ENCODE data around the gene KIF1B.

KIF1B gene

DNA sequence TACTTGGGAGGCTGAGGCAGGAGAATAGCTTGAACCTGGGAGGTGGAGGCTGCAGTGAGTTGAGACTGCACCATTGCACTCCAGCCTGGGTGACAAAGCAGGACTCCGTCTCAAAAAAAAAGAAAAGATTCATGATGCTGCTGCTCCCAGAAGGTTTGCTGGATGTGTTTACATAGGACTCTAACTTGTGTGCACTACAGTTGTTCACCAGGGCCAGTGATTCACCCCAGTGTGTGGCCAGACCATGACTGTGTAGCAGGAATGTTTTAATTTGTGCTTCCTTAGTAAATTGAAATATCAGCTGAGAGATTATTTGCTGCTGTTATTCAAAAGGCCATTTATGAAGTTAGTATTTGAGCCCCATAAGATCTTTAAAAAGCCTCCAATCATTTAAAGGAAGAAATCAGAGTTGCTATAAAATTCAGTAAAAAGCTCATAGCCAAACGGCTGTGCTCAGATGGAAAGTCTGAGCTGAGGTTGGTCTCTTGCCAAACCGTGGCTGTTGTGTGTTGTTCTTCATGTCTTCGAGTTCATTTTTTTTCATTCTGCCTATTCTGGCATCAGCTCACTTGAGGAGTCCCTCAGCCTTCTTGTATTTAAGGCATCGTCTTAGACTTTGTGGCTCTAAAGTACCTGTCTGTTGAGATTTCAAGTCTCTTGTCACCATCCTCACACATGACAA is 170.4 kb downstream of the KIF1B start:
- CTCF ChIA-PET: interaction anchor here (1.1 to 3.4 kb wide), 12 partner anchors 8 to 507 kb away, joined by 3 to 19 read pairs (median 5); partner anchors contain the start of genes CENPS and PGD
- H3K4me1 ChIP-seq (ENCODE audit: control extremely low read depth in 1 of 4, control insufficient read depth in 4 of 4, insufficient read depth in 4 of 4, low read length in 3 of 4): peaks cover 0 to 9% (median 0%) of the 10 kb centered on the region in 4 experiments
- WGBS (ENCODE audit: insufficient coverage): 96% methylated on average over 3 of the region's 5 CpGs
- H3K27ac ChIP-seq (ENCODE audit: insufficient read depth in 1 of 2, low read depth in 1 of 2, low read length in 2 of 2, poor library complexity in 1 of 2, severe bottlenecking in 2 of 2): no peak overlapping the region
- H3K27me3 ChIP-seq (replicated peaks in 2 of 5; ENCODE audit: control insufficient read depth in 4 of 5, insufficient read depth in 5 of 5, low read length in 4 of 5): no peaks in the 10 kb centered on the region
- no peaks in the 10 kb centered on the region for H3K9me3 ChIP-seq (ENCODE audit: control extremely low read depth in 1 of 5, control insufficient read depth in 4 of 5, insufficient read depth in 2 of 5, low read depth in 1 of 5, low read length in 4 of 5)
- POLR2A ChIA-PET: interaction anchor here (0.6 kb wide), 1 partner anchor 56 kb away, joined by 5 read pairs; no protein-coding TSS in a partner anchor
- no peak for DNase-seq
- H3K4me3 ChIP-seq (ENCODE audit: control insufficient read depth in 1 of 7, extremely low read depth in 1 of 7, insufficient read depth in 4 of 7, low read depth in 2 of 7, low read length in 6 of 7): no peak overlapping the region
- peaks cover 2 to 22% (median 15%) of the 10 kb centered on the region in 4 experiments for H3K36me3 ChIP-seq (ENCODE audit: control insufficient read depth in 4 of 4, insufficient read depth in 4 of 4, low read length in 3 of 4)

DNA sequence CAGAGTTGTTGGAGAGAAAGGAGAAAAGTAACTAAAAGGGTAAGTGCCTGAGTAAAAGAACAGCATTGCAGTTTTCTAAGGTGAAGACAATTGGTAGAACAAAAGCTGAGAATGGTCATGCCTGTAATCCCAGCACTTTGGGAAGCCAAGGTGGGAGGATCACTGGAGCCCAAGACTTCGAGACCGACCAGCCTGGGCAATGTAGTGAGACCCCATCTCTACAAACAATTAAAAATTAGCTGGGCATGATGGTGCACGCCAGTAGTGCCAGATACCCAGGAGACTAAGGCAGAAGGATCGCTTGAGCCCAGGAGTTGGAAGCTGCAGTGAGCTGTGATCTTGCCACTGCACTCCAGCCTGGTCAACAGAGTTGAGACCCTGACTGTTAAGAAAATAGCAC is 173.3 kb downstream of the KIF1B start:
- WGBS (ENCODE audit: insufficient coverage): 100% methylated on average over 4 of the region's 4 CpGs
- Histone ChIP-seq H3K4me1 (ENCODE audit: control extremely low read depth in 1 of 4, control insufficient read depth in 4 of 4, insufficient read depth in 4 of 4, low read length in 3 of 4) (peaks cover 5 to 24% (median 12%) of the 10 kb centered on the region in 4 experiments), H3K27me3 (replicated peaks in 2 of 5; ENCODE audit: control insufficient read depth in 4 of 5, insufficient read depth in 5 of 5, low read length in 4 of 5) (no peaks in the 10 kb centered on the region), H3K9me3 (ENCODE audit: control extremely low read depth in 1 of 5, control insufficient read depth in 4 of 5, insufficient read depth in 2 of 5, low read depth in 1 of 5, low read length in 4 of 5) (no peaks in the 10 kb centered on the region), H3K36me3 (ENCODE audit: control insufficient read depth in 4 of 4, insufficient read depth in 4 of 4, low read length in 3 of 4) (peaks cover 2 to 5% (median 4%) of the 10 kb centered on the region in 4 experiments), H3K27ac (ENCODE audit: insufficient read depth in 1 of 2, low read depth in 1 of 2, low read length in 2 of 2, poor library complexity in 1 of 2, severe bottlenecking in 2 of 2) (no peak overlapping the region), H3K4me3 (ENCODE audit: control insufficient read depth in 1 of 7, extremely low read depth in 1 of 7, insufficient read depth in 4 of 7, low read depth in 2 of 7, low read length in 6 of 7) (no peak overlapping the region)
- ChIA-PET CTCF (interaction anchor here (1.0 to 5.4 kb wide), 2 partner anchors 16 to 32 kb away, joined by 4 to 56 read pairs; partner anchors contain the start of gene PGD), POLR2A (no interaction called here)
- DNase-seq: no peak

DNA sequence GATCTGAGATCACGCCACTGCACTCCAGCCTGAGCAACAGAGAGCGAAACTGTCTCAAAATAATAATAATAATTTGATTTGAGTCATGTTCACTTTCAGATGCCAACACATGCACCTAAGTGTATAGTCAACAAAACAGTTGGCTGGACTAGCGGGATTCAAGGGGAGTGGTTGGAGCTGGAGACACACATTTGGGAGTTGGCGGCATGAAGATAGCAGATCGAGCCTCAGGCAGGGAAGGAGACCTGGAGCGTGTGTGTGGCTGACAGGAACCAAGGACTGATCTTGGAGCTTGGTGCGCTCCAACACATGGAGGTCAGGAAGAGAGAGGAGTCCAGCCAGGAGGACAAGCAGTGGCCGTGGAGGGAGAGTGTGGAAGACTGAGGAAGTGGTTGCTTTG is 173.8 kb downstream of the KIF1B start:
- no peaks in the 10 kb centered on the region for H3K27me3 ChIP-seq (replicated peaks in 2 of 5; ENCODE audit: control insufficient read depth in 4 of 5, insufficient read depth in 5 of 5, low read length in 4 of 5)
- POLR2A ChIA-PET: no interaction called here
- 96% methylated on average over 7 of the region's 8 CpGs for WGBS (ENCODE audit: insufficient coverage)
- CTCF ChIA-PET: interaction anchor here (1.0 to 5.4 kb wide), 2 partner anchors 16 to 31 kb away, joined by 4 to 56 read pairs; partner anchors contain the start of gene PGD
- peaks cover 5 to 30% (median 16%) of the 10 kb centered on the region in 4 experiments for H3K4me1 ChIP-seq (ENCODE audit: control extremely low read depth in 1 of 4, control insufficient read depth in 4 of 4, insufficient read depth in 4 of 4, low read length in 3 of 4)
- no peak overlapping the region for H3K4me3 ChIP-seq (ENCODE audit: control insufficient read depth in 1 of 7, extremely low read depth in 1 of 7, insufficient read depth in 4 of 7, low read depth in 2 of 7, low read length in 6 of 7)
- H3K27ac ChIP-seq (ENCODE audit: insufficient read depth in 1 of 2, low read depth in 1 of 2, low read length in 2 of 2, poor library complexity in 1 of 2, severe bottlenecking in 2 of 2): no peak overlapping the region
- DNase-seq: no peak
- peaks cover under 1 to 2% (median 1%) of the 10 kb centered on the region in 4 experiments for H3K36me3 ChIP-seq (ENCODE audit: control insufficient read depth in 4 of 4, insufficient read depth in 4 of 4, low read length in 3 of 4)
- H3K9me3 ChIP-seq (ENCODE audit: control extremely low read depth in 1 of 5, control insufficient read depth in 4 of 5, insufficient read depth in 2 of 5, low read depth in 1 of 5, low read length in 4 of 5): no peaks in the 10 kb centered on the region

DNA sequence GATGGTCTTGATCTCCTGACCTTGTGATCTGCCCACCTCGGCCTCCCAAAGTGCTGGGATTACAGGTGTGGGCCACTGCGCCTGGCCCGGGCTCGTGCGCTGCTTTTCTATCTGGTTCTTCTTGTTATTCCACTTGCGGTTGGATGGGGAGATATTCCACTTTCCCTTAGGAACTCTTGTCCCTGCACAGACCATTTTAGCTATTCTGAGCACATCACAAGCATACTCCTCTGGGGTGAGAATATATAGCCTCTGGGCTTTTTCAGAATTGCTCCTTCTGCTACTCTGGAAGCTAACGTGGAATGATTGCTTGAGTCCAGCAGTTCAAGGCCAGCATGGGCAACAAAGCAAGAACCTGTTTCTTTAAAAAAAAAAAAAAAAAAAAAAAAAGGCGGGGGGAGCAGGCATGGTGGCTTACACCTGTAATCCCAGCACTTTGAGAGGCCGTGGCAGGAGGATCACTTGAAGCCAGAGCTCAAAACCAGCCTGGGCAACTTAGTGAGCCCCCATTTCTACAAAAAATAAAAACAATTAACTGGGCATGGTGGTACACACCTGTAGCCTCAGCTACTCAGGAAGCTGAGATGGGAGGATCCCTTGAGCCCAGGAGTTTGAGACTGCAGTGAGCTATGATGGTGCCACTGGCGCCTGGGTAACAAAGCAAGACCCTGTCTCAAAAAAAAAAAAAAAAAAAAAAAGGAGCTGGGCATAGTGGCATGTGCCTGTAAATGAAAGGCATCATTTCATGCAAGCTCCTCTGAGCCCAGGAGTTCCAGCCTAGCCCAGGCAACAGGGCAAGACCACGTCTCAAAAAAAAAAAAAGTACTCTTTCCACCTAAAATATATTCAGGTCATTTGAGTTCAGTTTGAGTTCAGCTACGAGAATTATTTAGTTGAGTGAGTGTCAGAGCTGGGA is 176.6 kb downstream of the KIF1B start:
- H3K4me3 ChIP-seq (ENCODE audit: control insufficient read depth in 1 of 7, extremely low read depth in 1 of 7, insufficient read depth in 4 of 7, low read depth in 2 of 7, low read length in 6 of 7): peak overlapping the region in 1 of 7 experiments; percentile 42

DNA sequence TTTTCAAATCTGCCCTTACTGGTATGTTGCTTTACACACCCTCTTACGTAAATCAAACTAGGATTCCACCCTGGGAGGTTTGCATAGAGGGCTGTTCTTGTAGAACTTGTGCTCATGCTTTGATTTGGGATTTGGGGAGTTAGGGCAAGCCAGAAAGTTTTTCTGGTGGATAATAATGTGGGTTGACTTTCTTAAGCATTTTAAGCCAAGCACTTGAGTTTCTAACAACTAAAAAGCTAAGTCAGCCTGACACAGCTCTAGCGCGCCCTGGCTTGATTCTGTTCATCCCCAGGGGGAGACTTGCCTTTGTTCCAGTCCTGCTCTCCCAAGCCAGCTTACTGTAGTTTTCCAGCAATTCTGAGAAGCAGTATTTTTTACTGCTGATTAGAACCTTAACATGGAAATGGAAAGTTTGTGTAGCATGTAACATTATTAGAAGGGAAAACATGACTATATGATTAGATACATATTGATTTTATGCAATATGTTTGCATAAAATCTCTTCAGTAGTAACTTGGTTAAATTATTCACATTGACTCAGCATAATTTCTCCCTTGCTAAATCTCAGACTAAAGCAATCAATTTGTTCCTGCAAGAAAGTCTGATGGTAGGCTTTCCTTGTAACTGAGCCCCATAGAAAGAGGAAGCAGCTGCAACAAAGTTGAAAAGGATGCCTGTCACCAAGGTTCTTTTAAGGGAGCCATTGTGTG is 177.5 kb downstream of the KIF1B start:
- H3K36me3 ChIP-seq (ENCODE audit: control insufficient read depth in 4 of 4, insufficient read depth in 4 of 4, low read length in 3 of 4): no peaks in the 10 kb centered on the region
- no peaks in the 10 kb centered on the region for H3K27me3 ChIP-seq (replicated peaks in 2 of 5; ENCODE audit: control insufficient read depth in 4 of 5, insufficient read depth in 5 of 5, low read length in 4 of 5)
- H3K4me1 ChIP-seq (ENCODE audit: control extremely low read depth in 1 of 4, control insufficient read depth in 4 of 4, insufficient read depth in 4 of 4, low read length in 3 of 4): peaks cover 5 to 37% (median 16%) of the 10 kb centered on the region in 4 experiments
- H3K27ac ChIP-seq (ENCODE audit: insufficient read depth in 1 of 2, low read depth in 1 of 2, low read length in 2 of 2, poor library complexity in 1 of 2, severe bottlenecking in 2 of 2): peak overlapping the region in 1 of 2 experiments; percentile 35
- POLR2A ChIA-PET: interaction anchor here (0.6 to 2.3 kb wide), 4 partner anchors 10 to 841 kb away, joined by 3 to 22 read pairs (median 6); partner anchors contain the start of gene PGD
- H3K9me3 ChIP-seq (ENCODE audit: control extremely low read depth in 1 of 5, control insufficient read depth in 4 of 5, insufficient read depth in 2 of 5, low read depth in 1 of 5, low read length in 4 of 5): no peaks in the 10 kb centered on the region
- CTCF ChIA-PET: interaction anchor here (0.7 to 5.4 kb wide), 8 partner anchors 10 to 150 kb away, joined by 3 to 56 read pairs (median 6); partner anchors contain the start of genes CENPS and PGD
- peak overlapping the region in 3 of 7 experiments; percentile 24 to 48 (median 42) for H3K4me3 ChIP-seq (ENCODE audit: control insufficient read depth in 1 of 7, extremely low read depth in 1 of 7, insufficient read depth in 4 of 7, low read depth in 2 of 7, low read length in 6 of 7)
- WGBS (ENCODE audit: insufficient coverage): 32% methylated on average over 2 of the region's 3 CpGs
- DNase-seq: peak; percentile 68 to 93 (median 92)

More for the DNA sequence above, 176.6 kb downstream of the KIF1B start:
- Histone ChIP-seq H3K27ac (ENCODE audit: insufficient read depth in 1 of 2, low read depth in 1 of 2, low read length in 2 of 2, poor library complexity in 1 of 2, severe bottlenecking in 2 of 2) (peak overlapping the region in 1 of 2 experiments; percentile 35), H3K4me1 (ENCODE audit: control extremely low read depth in 1 of 4, control insufficient read depth in 4 of 4, insufficient read depth in 4 of 4, low read length in 3 of 4) (peaks cover 5 to 37% (median 16%) of the 10 kb centered on the region in 4 experiments), H3K27me3 (replicated peaks in 2 of 5; ENCODE audit: control insufficient read depth in 4 of 5, insufficient read depth in 5 of 5, low read length in 4 of 5) (no peaks in the 10 kb centered on the region), H3K36me3 (ENCODE audit: control insufficient read depth in 4 of 4, insufficient read depth in 4 of 4, low read length in 3 of 4) (no peaks in the 10 kb centered on the region), H3K9me3 (ENCODE audit: control extremely low read depth in 1 of 5, control insufficient read depth in 4 of 5, insufficient read depth in 2 of 5, low read depth in 1 of 5, low read length in 4 of 5) (no peaks in the 10 kb centered on the region)
- ChIA-PET POLR2A (interaction anchor here (0.6 to 2.3 kb wide), 3 partner anchors 10 to 842 kb away, joined by 5 to 22 read pairs (median 7); partner anchors contain the start of gene PGD), CTCF (interaction anchor here (0.7 to 5.4 kb wide), 9 partner anchors 9 to 108 kb away, joined by 3 to 56 read pairs (median 5); partner anchors contain the start of genes CENPS and PGD)
- WGBS (ENCODE audit: insufficient coverage): 100% methylated on average over 8 of the region's 12 CpGs
- DNase-seq: no peak

DNA sequence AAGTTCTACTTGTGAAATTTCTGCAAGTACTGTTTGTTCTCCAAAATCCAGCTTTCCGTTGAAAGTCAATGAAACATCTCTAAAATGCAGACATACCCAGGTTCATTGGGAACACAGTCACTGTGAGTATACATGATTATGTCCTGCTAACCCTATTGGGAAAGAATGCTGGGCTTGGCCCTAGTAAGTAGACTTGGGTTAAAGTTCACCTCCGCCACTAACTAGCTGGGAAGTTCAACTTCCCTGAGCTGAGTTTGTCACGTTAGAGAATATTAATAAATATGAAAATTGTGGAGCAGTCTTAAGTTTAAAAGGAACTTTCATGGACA is 178.0 kb downstream of the KIF1B start:
- no peaks in the 10 kb centered on the region for H3K9me3 ChIP-seq (ENCODE audit: control extremely low read depth in 1 of 5, control insufficient read depth in 4 of 5, insufficient read depth in 2 of 5, low read depth in 1 of 5, low read length in 4 of 5)
- no peak for DNase-seq
- no peaks in the 10 kb centered on the region for H3K36me3 ChIP-seq (ENCODE audit: control insufficient read depth in 4 of 4, insufficient read depth in 4 of 4, low read length in 3 of 4)
- ChIA-PET POLR2A (interaction anchor here (0.6 to 2.3 kb wide), 4 partner anchors 11 to 561 kb away, joined by 3 to 22 read pairs (median 6); partner anchors contain the start of gene PGD), CTCF (interaction anchor here (0.7 to 5.4 kb wide), 6 partner anchors 11 to 149 kb away, joined by 3 to 56 read pairs (median 10); partner anchors contain the start of genes CENPS and PGD)
- no peaks in the 10 kb centered on the region for H3K27me3 ChIP-seq (replicated peaks in 2 of 5; ENCODE audit: control insufficient read depth in 4 of 5, insufficient read depth in 5 of 5, low read length in 4 of 5)
- H3K27ac ChIP-seq (ENCODE audit: insufficient read depth in 1 of 2, low read depth in 1 of 2, low read length in 2 of 2, poor library complexity in 1 of 2, severe bottlenecking in 2 of 2): peak overlapping the region in 1 of 2 experiments; percentile 35
- peak overlapping the region in 4 of 7 experiments; percentile 24 to 48 (median 42) for H3K4me3 ChIP-seq (ENCODE audit: control insufficient read depth in 1 of 7, extremely low read depth in 1 of 7, insufficient read depth in 4 of 7, low read depth in 2 of 7, low read length in 6 of 7)
- peaks cover 5 to 37% (median 16%) of the 10 kb centered on the region in 4 experiments for H3K4me1 ChIP-seq (ENCODE audit: control extremely low read depth in 1 of 4, control insufficient read depth in 4 of 4, insufficient read depth in 4 of 4, low read length in 3 of 4)
- 39% methylated on average over 3 of the region's 3 CpGs for WGBS (ENCODE audit: insufficient coverage)
